ENCODE data around the gene LBP.
"Not testable (repeated sequence)": the region's sequence is repeated elsewhere in the genome, so short reads cannot be mapped to it uniquely, and the experiment has no call there.

Gene LBP, protein sequence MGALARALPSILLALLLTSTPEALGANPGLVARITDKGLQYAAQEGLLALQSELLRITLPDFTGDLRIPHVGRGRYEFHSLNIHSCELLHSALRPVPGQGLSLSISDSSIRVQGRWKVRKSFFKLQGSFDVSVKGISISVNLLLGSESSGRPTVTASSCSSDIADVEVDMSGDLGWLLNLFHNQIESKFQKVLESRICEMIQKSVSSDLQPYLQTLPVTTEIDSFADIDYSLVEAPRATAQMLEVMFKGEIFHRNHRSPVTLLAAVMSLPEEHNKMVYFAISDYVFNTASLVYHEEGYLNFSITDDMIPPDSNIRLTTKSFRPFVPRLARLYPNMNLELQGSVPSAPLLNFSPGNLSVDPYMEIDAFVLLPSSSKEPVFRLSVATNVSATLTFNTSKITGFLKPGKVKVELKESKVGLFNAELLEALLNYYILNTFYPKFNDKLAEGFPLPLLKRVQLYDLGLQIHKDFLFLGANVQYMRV

DNA sequence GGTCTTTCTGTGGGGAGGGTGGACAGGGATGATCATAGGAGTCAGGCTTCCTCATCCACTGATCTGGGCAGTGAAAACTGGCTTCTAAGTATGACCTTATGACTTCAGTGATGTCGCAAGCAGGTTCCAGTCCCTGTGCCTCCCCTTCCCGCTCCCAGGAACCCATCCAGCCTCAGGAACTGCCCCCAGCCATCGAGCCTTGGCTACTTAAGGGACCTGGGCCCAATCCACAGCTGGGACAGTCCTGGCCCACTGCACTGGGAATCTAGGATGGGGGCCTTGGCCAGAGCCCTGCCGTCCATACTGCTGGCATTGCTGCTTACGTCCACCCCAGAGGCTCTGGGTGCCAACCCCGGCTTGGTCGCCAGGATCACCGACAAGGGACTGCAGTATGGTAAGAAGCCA lies at the start of gene LBP:
TSS of gene LBP (plus strand) at position 236 of the 405 bp plus-strand sequence. CDS start at position 271, 35 bp downstream.
- no peak for DNase-seq

DNA sequence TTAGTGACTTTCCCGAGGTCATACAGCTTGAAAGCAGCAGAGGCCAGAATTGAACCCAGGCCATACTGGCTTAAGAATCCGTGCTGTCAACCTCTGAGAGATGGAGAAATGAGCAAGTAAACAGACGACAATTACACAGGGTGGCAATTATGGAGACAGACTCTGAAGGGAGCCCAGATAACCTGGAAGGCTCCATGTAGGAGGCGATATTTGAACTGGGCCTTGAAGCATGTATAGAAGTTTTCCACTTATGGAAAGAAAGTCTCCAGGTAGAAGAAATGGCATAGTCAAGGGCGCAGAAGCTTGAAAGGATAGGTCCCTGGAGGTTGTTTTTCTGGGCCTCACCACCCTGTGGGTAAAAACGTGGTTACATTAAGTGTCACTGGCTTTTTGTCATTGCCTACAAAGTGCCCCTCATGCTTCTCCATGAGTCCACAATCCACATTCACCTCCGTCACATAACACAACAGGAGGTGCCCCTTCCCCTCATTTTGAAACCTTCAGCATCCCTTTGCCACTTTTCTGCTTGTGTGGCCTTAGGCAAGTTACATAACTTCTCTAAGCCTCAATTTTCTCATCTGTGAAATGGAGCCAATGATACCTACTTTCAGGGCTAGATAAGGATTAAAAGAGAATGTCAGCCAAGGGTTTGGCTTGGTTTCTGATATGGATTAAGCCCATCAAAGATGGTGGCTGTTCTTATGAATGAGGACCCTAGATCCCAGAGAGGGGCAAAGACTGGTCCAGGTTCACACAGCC lies 48.2 kb upstream of the LBP start:
- DNase-seq = no peak

DNA sequence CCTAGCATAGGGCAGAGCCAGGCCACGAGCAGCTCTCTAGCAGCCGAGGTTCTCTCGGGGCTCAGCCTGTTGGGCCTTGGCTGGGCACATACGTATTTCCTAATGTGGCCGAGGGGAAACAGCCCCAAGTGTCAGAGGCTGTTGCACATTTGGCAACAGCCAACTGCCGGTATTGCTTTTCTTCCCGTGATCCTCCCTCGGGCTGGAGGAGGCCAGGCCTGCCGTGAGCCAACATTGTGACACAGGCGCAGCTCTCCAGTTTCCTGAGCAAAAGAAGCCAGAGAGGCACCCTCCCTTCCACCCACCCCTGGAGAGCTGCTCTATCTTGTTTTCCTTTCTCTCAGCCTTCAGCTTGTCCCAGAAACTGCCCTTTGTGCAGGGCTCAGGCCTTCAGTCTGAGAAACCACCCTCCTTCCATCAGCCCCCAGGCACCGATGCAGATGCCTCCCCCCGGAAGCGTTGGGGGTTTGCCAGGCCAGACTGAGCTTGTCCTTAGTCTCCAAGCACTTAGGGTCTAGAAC lies 47.5 kb upstream of the LBP start:
- no peak for DNase-seq

DNA sequence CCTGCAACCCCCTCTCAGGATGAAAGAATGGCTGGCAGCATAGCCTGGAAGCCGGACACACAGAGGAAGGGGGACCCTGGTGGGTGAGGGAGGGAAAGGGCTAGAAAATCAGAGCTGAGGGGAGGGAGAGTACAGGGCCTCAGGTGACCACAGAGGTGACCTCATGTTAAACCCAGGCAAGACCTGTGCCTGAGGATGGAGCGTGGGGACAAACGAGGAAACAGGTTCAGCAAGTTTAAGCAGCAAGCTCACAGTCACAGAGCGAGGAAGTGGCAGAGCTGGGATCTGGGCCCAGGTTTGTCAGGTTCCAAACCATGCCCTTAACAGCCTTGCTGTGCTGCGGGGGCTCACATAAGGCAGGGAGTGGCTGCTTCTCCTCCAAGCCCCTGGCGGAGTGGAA lies 46.3 kb upstream of the LBP start:
- no peak for DNase-seq

DNA sequence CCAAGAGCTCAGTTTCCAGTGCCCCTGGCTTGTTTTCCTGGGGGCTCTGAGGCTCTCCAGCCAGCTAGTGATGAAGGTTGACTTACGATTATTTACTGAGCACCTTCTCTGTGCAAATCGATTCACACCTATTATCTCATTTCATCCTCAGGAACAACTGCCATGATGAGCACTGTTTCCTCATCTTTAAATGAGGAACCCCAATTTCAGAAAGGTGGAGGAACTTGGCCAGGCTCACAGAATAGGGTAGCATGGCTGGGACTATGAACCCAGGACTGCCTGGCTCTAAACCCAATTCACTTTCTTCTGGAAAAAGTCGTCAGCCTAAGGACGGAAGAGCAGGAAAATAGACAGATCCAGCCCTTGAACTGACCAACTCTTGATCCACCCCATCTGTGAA lies 45.8 kb upstream of the LBP start:
- DNase-seq = no peak

DNA sequence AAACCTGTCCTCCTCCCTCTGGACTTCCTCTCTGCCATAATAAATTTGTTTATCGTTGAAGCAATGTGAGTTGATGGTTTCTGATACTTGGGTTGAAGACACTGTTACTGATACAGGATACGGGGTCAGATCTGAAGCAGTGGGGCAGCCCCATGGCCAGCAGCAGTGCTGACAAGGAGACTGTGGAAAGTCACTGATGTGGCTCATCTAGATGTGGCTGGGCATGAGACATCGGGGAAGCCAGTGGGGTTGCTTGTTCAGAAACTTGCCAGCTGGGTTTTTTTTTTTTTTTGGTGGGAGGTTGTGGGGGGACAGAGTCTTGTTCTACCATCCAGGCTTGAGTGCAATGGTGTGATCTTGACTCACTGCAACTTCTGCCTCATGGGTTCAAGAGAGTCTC lies 45.0 kb upstream of the LBP start:
- DNase-seq = no peak

DNA sequence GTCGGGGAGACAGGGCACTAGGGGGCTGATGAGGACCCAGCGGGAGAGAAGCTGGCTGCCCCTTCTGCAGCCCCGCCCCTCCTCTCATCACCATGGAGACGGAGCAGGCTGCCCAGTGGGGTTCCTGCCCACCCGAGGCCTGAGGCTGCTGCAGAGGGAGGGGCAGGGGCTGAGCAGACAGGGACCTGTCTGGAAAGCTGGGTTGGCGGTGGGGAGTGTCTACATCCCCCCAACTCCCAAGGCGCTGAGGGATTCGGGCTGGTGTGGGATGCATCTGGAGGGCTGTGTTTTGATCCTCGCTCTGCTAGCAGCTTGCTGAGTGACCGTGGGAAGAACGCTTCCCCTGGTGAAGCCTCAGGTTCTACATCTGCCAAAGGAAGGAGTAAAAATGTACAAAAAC lies 43.5 kb upstream of the LBP start:
- DNase-seq = no peak

DNA sequence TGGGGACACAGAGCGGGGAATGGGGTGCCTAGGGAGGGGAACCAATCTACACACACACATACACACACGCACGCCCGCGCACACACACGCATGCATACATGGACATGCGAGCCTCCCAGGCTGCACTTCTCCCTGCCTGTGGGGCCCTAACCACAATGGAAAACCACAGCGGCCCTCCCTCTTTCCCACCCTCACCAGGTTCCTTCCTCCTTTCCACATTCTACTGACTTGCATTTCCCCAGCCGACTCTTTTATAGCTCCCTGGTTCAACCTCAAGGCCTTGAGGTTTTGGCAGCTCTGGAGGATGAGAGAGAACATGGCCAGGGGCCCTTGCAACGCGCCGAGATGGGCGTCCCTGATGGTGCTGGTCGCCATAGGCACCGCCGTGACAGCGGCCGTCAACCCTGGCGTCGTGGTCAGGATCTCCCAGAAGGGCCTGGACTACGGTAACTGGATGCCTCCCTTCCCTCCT lies 42.3 kb upstream of the LBP start, which contains the start of gene BPI:
TSS of gene BPI (plus strand) at position 249 of the 472 bp plus-strand sequence. CDS start at position 317, 68 bp downstream.
- DNase-seq = no peak

DNA sequence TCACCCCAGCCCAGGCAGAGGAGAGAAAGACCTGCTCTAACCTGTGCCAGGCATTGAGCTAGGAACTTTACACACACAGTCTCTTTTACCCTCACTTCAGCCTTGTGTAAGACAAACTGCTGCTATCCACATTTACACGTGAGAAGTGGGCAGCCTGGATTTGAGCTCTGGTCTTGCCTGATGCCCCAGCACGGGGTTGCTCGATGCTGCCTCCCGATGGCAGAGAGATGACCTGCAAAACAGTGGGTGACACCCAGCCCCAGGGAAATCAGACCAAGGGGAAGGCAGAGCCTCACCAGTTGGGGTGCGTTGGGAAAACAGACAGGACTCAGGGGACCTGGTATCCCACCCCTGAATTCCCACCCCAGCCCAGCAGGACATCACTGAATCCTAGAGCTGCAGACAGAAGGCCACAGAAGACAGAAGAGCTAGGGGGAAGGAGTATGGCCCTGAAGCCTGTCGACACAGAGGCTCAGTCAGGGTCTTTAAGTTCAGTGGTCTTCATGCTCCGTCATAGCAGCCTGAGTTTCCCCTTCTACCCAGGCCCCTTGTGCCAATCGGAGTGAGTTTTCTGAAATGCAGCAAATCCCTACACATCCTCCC lies 41.3 kb upstream of the LBP start:
- no peak for DNase-seq

DNA sequence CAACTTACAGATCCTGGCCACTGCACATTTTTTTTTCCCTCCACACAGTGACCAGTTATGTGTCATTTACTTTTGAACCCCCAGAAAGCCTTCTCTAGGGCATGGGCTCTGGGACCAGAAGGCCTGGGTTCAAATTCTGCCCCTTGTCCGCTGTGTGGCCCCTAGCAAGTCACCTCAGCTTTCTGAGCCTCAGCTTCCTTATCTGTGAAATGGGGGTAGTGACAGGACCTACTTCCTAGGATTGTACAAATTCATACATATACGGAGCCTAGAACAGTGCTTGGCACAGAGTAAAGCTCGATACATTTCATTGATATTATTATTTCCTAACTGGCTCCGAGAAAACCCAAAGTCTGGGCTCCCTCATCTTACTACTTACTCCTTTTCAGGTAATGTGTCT lies 40.7 kb upstream of the LBP start:
- no peak for DNase-seq

DNA sequence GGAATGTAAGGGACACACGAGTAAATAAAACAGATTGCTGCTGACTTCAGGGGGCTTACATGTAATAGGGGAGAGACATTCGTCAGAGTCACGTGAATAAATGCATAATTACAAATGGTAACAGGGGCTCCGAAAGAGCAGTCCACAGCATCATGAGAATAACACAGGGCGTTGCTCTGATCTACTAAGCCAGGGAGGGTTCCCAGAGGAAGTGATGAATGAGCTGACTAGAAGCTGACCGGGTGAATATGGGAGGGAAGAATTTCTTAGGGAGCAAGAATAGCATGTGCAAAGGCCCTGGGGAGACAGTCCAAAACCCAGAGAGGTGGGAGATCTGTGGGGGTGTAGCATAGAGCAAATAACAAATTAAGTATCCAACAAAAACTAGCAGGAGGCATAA lies 39.9 kb upstream of the LBP start:
- no peak for DNase-seq

DNA sequence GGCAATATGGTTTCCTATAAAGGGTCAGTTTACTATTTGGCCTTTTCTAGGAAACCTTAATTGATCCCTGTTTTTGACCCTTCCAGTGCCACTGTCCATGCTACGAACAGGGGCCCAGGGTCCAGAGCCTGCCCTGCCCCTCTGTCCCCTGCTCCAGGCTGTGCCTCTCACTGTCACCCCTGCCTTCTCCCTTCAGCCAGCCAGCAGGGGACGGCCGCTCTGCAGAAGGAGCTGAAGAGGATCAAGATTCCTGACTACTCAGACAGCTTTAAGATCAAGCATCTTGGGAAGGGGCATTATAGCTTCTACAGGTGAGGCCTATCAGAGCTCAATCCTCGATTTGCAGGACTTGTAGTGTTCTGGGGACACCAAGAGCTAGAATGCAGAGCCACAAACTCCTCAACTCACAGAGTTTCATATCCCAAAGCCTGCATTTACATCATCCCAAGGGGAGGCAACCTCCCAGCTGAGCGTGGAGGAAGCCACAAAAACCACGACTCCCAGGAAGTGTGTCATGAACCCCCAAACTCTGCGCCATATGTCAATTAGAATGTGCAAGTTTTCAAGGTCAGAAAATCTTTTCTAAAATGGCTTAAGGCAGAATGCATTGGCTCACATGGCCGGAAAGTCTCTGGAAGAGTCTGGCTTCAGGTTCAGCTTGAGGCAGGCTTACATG lies 38.8 kb upstream of the LBP start:
- no peak for DNase-seq

DNA sequence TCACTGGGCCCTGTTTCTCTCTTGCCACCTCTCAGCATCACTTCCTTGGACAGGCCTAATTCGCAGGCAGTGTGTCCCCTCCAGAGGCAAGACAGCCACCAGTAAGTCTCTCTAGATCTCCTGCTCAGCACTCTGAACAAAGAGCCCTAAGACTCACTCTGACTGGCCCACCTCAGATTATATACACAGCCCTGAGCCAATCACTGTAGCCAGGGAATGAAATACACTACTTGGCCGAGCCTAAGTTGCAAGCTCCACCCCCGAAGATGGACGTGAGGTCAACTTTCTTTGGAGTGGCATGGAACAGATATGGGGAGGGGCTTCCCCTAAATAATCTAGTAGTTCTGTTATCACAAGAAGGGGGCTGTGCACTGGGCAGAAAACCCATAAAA lies 38.2 kb upstream of the LBP start:
- no peak for DNase-seq

DNA sequence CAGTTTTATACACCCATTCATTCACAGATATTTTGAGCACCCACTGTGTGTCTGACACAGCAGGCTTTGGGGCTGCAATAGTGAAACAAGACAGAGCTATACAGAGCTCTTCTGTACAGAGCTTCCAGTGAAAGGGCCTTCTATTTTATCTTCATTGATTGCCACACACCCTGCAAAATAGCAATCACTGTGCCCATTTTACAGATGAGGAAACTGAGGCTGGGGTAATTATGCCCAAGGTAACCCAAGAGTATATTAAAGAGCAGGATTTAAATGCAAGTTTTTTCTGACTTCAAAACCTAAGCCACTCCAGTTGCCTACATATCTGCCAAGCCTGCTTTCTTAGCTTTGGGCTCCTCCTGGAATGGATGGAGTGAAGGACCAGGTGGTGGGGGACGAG lies 37.8 kb upstream of the LBP start:
- no peak for DNase-seq

DNA sequence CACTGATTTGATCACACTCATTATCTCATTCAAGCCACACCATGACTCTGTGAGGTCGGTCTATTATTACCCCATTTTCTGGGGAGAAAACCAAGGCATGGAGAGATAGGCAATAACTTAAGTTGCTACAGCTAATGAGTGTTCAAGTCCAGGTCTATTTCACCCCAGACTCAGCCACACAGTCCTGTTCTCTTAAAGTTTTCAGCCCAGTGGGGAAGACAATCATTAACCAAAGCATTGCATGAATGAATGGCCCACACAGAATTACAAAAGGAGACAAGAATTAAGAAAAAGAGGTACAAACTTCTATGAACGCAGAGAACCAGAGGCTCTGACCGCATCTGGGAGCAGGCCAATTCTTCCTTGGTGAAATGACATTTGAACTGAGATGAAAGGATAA lies 35.2 kb upstream of the LBP start:
- no peak for DNase-seq

DNA sequence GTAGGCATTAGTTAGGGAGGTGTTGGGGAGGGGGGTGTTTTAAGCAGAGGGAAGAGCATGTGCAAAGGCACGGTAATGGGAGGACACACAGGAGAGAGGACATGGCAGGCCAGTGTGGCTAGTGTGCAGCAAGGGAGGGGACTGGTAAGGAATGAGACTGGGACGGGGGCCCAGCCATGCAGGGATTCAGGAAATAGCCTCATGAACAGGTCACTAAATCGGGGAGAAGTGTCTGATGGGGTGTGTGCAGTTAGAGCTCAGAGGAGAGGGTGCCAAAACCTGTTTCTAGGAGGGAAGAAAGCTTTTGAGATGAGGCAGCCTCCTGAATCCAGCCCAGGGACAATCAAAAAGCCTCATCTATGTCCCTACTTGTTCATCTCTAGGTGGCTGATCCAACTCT lies 34.8 kb upstream of the LBP start:
- DNase-seq = no peak

DNA sequence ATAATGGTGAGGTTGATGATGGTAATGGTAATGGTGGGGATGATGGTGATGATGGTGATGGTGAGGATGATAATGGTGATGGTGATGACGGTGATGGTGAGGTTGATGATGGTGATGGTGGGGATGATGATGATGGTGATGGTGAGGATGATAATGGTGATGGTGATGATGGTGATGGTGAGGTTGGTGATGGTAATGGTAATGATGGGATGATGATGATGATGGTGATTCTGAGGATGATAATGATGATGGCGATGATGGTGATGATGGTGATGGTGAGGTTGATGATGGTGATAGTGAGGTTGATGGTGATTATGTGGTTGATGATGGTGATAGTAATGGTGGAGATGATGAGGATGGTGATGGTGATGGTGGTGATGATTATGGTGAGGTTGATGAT lies 32.6 kb upstream of the LBP start:
- no peak for DNase-seq

DNA sequence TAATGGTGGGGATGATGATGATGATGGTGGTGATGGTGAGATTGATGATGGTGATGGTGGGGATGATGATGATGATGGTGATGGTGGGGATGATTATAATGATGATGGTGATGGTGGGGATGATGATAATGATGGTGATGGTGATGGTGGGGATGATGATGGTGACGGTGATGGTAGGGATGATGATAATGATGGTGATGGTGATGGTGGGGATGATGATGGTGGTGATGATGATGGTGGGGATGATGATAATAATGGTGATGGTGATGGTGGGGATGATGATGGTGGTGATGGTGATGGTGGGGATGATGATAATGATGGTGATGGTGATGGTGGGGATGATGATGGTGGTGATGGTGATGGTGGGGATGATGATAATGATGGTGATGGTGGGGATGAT lies 31.9 kb upstream of the LBP start:
- DNase-seq = not testable (repeated sequence)

DNA sequence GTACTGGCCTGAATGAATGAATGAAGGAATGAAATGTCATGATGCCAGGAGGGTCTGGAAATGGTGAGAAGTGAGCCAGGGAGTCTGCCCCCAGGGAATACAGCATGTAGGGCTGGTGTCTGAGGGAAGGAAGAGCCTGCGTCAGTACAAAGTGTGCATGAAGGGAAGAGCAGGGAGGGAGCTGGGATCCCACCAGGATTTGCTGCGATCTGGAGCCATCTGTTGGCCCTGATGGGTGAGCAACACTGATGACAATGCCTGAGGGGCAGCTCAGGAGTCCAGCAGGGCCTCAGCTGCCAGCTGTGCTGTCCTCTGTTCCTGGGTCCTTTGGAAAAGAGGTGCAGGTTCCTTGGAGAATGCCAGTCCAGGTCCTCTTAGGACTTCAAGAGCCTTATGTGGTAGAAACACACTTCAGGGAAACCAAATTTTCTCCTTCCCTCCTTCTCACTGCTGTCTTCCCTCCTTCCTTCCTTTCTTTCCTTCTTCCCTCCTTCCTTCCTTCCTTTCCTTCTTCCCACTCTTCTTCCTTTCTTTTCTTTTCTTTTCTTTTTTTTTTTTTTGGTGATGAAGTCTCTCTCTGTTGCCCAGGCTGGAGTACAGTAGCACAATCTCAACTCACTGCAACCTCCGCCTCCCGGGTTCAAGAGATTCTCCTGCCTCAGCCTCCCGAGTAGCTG lies 30.9 kb upstream of the LBP start:
- DNase-seq = no peak

DNA sequence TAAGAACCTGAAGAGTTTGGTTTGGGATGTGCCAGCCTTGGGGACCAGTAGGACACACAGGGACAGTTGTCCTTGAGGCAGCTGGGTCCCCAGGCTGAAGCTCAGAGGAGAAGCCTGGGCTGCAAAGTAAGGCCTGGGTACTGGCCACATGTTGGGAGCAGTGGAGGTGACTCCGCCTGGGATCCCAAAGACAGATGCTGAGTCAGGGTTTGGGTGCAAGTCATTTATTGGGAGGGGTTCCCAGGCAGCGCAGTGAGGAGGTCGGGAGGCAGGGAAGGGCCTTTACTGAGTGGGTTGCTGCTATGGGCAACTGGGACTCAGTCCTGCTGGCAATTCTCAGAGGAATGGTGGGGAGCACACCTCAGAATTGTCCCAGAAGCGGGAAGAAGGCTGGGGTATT lies 29.9 kb upstream of the LBP start:
- no peak for DNase-seq

DNA sequence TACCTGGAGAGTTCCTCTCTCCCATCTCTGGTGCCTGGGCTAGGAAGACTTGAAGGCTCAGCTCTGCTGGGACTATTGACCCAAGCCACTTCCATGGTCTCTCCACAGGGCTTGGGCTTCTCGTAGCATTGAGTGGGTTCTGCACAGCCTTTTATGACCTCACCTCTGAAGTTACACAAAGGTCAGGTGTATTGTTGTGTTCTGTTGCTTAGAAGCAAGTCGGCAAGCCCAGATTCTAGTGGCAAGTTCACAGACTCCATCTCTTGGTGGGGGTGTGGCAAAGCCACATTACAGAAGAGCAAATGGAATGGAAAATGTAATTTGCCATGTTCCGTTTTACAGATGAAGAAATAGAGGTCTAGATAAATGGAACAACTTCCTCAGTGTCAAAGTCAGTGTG lies 28.9 kb upstream of the LBP start:
- DNase-seq = no peak

DNA sequence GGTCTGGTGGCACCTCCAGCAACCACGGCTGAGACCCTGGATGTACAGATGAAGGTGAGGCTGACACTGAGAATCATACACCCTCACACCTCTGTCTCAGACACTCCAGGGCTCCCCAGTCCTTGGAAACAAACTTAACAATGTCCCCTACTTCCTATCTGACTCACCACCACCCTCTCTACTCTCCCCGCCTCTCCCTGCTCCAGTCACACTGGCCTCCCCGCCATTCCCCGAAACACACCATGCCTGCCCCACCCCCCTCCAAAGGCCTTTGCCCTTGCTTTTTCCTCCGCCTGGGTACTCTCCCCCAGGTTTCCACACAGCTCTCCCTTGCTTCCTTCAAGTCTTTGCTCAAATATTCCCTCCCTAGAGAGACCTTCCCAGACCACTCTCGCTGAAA lies 26.1 kb upstream of the LBP start:
- no peak for DNase-seq

Data from NCI-H2081 treated with DMSO at 0.1 percent for 48 hours (cell line).